WTC11 (cell line): ENCODE results near the gene ALG8. TPM values are rescaled to one million over a fixed set of nuclear protein-coding genes. Genes with fewer than 3 reads are reported as not detected.

Experiments used
- ATAC-seq: fragments of 200-7000 bp; cut with Tn5 transposase; 2 replicates; pipeline ENCODE4 v1.10.0; 2021; ENCODE audit warnings: mild to moderate bottlenecking, moderate library complexity
- CTCF ChIA-PET: fragments of 300-600 bp; sonication (Branson Sonifier 250); formaldehyde crosslinking; loops from one replicate; lab custom pipeline; 2021; ENCODE audit warnings: antibody characterized with exemption; lab: Charles Lee
- POLR2A ChIA-PET: fragments of 350-600 bp; sonication (Branson Sonifier 250); formaldehyde crosslinking; loops from one replicate; lab custom pipeline; 2021; ENCODE audit warnings: antibody characterized with exemption; lab: Charles Lee
- DNase-seq: peaks from one replicate; pipeline ENCODE4 v3.0.0; 2021; ENCODE audit warnings: low spot score
- H3K27ac Mint-ChIP-seq: 2 replicates; pipeline ENCODE4 v1.8.0; 2021; ENCODE audit warnings: mixed read lengths
- H3K27me3 Mint-ChIP-seq: 2 replicates; pipeline ENCODE4 v1.8.0; 2021; ENCODE audit warnings: low read depth, mild to moderate bottlenecking, moderate library complexity, mixed read lengths
- H3K36me3 Mint-ChIP-seq: 2 replicates; pipeline ENCODE4 v1.8.0; 2021; ENCODE audit warnings: mixed read lengths
- H3K4me1 Mint-ChIP-seq: 2 replicates; pipeline ENCODE4 v1.8.0; 2022; ENCODE audit warnings: mixed read lengths
- H3K4me3 Mint-ChIP-seq: 2 replicates; pipeline ENCODE4 v1.8.0; 2021; ENCODE audit warnings: mild to moderate bottlenecking, moderate library complexity, mixed read lengths
- H3K9me3 Mint-ChIP-seq: 2 replicates; pipeline ENCODE4 v1.8.0; 2021; ENCODE audit warnings: mixed read lengths
- AFF4 ChIP-seq: sonication (generic); formaldehyde crosslinking; IDR thresholded peaks from 2 replicates; pipeline ENCODE4 v1.8.1; 2023; ENCODE audit warnings: mild to moderate bottlenecking, missing genetic modification reagents, borderline replicate concordance
- ATF3 ChIP-seq: sonication (generic); formaldehyde crosslinking; conservative IDR thresholded peaks from 2 replicates; pipeline ENCODE4 v1.8.1; 2022; ENCODE audit warnings: mild to moderate bottlenecking, missing genetic modification reagents
- HMGXB4 ChIP-seq: sonication (generic); formaldehyde crosslinking; IDR thresholded peaks from 2 replicates; pipeline ENCODE4 v1.8.1; 2023; ENCODE audit warnings: mild to moderate bottlenecking, moderate library complexity, missing genetic modification reagents
- IRF2 ChIP-seq: sonication (generic); formaldehyde crosslinking; IDR thresholded peaks from 2 replicates; pipeline ENCODE4 v1.8.0; 2022; ENCODE audit warnings: low read depth, missing genetic modification reagents, borderline replicate concordance
- JAZF1 ChIP-seq: fragments of 250-450 bp; sonication (Bioruptor Pico); IDR thresholded peaks from 2 replicates; pipeline ENCODE4 v1.9.0; 2021; ENCODE audit warnings: moderate library complexity, mild to moderate bottlenecking, inconsistent platforms
- JUN ChIP-seq: sonication (generic); formaldehyde crosslinking; IDR thresholded peaks from 2 replicates; pipeline ENCODE4 v1.8.0; 2023; ENCODE audit warnings: mild to moderate bottlenecking, missing genetic modification reagents
- MXD4 ChIP-seq: fragments of 250-450 bp; sonication (Bioruptor Pico); IDR thresholded peaks from 2 replicates; pipeline ENCODE4 v1.8.0; 2021; ENCODE audit warnings: mild to moderate bottlenecking, moderate library complexity, borderline replicate concordance
- MYBL2 ChIP-seq: sonication (generic); formaldehyde crosslinking; IDR thresholded peaks from 2 replicates; pipeline ENCODE4 v1.8.1; 2023; ENCODE audit warnings: mild to moderate bottlenecking, moderate library complexity, missing genetic modification reagents
- NR3C1 ChIP-seq: sonication (generic); formaldehyde crosslinking; conservative IDR thresholded peaks from 2 replicates; pipeline ENCODE4 v1.8.1; 2023; ENCODE audit warnings: low read depth, mild to moderate bottlenecking, missing genetic modification reagents
- STAT6 ChIP-seq: sonication (generic); formaldehyde crosslinking; conservative IDR thresholded peaks from 2 replicates; pipeline ENCODE4 v1.8.1; 2023; ENCODE audit warnings: mild to moderate bottlenecking, low read depth, missing genetic modification reagents, moderate library complexity
- TEAD4 ChIP-seq: sonication (generic); formaldehyde crosslinking; IDR thresholded peaks from 2 replicates; pipeline ENCODE4 v1.8.0; 2022; ENCODE audit warnings: mild to moderate bottlenecking, missing genetic modification reagents
- TP53 ChIP-seq: sonication (generic); formaldehyde crosslinking; IDR thresholded peaks from 2 replicates; pipeline ENCODE4 v1.8.1; 2023; ENCODE audit warnings: mild to moderate bottlenecking, missing genetic modification reagents
- USF2 ChIP-seq: sonication (generic); formaldehyde crosslinking; IDR thresholded peaks from 2 replicates; pipeline ENCODE4 v1.8.1; 2023; ENCODE audit warnings: mild to moderate bottlenecking, missing genetic modification reagents, moderate library complexity
- ZMAT4 ChIP-seq: fragments of 250-450 bp; sonication (Bioruptor Pico); IDR thresholded peaks from 2 replicates; pipeline ENCODE4 v1.9.0; 2021; ENCODE audit warnings: mild to moderate bottlenecking
- ZNF425 ChIP-seq: fragments of 250-450 bp; sonication (Bioruptor Pico); conservative IDR thresholded peaks from 2 replicates; pipeline ENCODE4 v1.9.0; 2021; ENCODE audit warnings: mild to moderate bottlenecking
- total RNA-seq: library from RNA; stranded (reverse); gene quantifications from 3 replicates; pipeline ENCODE4 v1.2.3, GENCODE V29; 2021

Gene ALG8
- total RNA-seq, 1 experiment from 2014 or later: 63.8 TPM

GRCh38 chr11:78076733-78077403 lies 62.6 kb downstream of the ALG8 start:
- H3K4me1 Mint-ChIP-seq: peaks cover 17% of the 10 kb centered on the region
- POLR2A ChIA-PET: no interaction called here
- CTCF ChIA-PET: no interaction called here
- TF ChIP-seq TEAD4 (no peak), TP53 (CRISPR knock-in tag) (no peak), ZMAT4 (CRISPR knock-in tag) (no peak), MXD4 (CRISPR knock-in tag) (no peak), STAT6 (CRISPR knock-in tag) (no peak), MYBL2 (CRISPR knock-in tag) (no peak), ATF3 (CRISPR knock-in tag) (no peak), JUN (CRISPR knock-in tag) (no peak), ZNF425 (CRISPR knock-in tag) (no peak), HMGXB4 (CRISPR knock-in tag) (no peak)
- TF ChIP-seq, all 79 proteins: peak for 0
- Mint-ChIP-seq H3K9me3 (no peaks in the 10 kb centered on the region), H3K36me3 (peaks cover 7% of the 10 kb centered on the region), H3K27me3 (peaks cover 8% of the 10 kb centered on the region), H3K4me3 (no peak overlapping the region), H3K27ac (peak overlapping the region; percentile 18; the same call in 1 of the 2 replicates)
- ATAC-seq (no peak), DNase-seq (no peak)

GRCh38 chr11:78074756-78075155 lies 64.7 kb downstream of the ALG8 start:
- no peak for ATAC-seq
- Mint-ChIP-seq H3K27me3 (no peaks in the 10 kb centered on the region), H3K27ac (no peak overlapping the region), H3K4me1 (peaks cover 9% of the 10 kb centered on the region), H3K4me3 (no peak overlapping the region), H3K36me3 (peaks cover 21% of the 10 kb centered on the region), H3K9me3 (no peaks in the 10 kb centered on the region)
- no peak for DNase-seq
- CTCF ChIA-PET: no interaction called here
- TF ChIP-seq AFF4 (CRISPR knock-in tag): no peak
- no peak for TF ChIP-seq NR3C1 (CRISPR knock-in tag)
- TF ChIP-seq USF2 (CRISPR knock-in tag): no peak
- TF ChIP-seq IRF2 (CRISPR knock-in tag): no peak
- no peak for TF ChIP-seq JAZF1
- POLR2A ChIA-PET: no interaction called here
